GM23338 (cell line): ENCODE measurements around the gene AGRN. TPM values are rescaled to one million over a fixed set of nuclear protein-coding genes. Genes with fewer than 3 reads are reported as not detected.

Experiments
- ATAC-seq: fragments of 200-7000 bp; cut with Tn5 transposase; 3 replicates; pipeline ENCODE4 v1.9.1; 2020
- DNase-seq: peaks from one replicate; pipeline ENCODE4 v3.0.0-alpha.2; 2015; ENCODE audit warnings: low spot score
- H2AFZ ChIP-seq: fragments of 200-600 bp; sonication (generic); 2 replicates; pipeline ENCODE4 v1.8.0; 2016; ENCODE audit warnings: antibody characterized with exemption, mild to moderate bottlenecking, moderate library complexity
- H3F3A ChIP-seq: fragments of 200-600 bp; sonication (generic); replicated peaks from 2 replicates; pipeline ENCODE4 v1.8.0; 2017; ENCODE audit warnings: antibody characterized with exemption, mixed run types, low read depth
- H3K27ac ChIP-seq: fragments of 200-600 bp; sonication (generic); 2 replicates; pipeline ENCODE4 v1.6.1; 2016; ENCODE audit warnings: low read depth
- H3K27me3 ChIP-seq: fragments of 200-600 bp; sonication (generic); 2 replicates; pipeline ENCODE4 v1.8.0; 2016; ENCODE audit warnings: mild to moderate bottlenecking, mixed run types, moderate library complexity; ENCODE audit not compliant: insufficient read depth
- H3K36me3 ChIP-seq: fragments of 200-600 bp; sonication (generic); 2 replicates; pipeline ENCODE4 v1.8.0; 2016; ENCODE audit warnings: mild to moderate bottlenecking; ENCODE audit not compliant: insufficient read depth
- H3K4me1 ChIP-seq: fragments of 200-600 bp; sonication (generic); 2 replicates; pipeline ENCODE4 v1.8.0; 2016; ENCODE audit warnings: mild to moderate bottlenecking, moderate library complexity; ENCODE audit not compliant: insufficient read depth
- H3K4me2 ChIP-seq: fragments of 200-600 bp; sonication (generic); 2 replicates; pipeline ENCODE4 v1.7.1; 2017; ENCODE audit warnings: mixed run types
- H3K4me3 ChIP-seq: fragments of 200-600 bp; sonication (generic); 2 replicates; pipeline ENCODE4 v1.6.1; 2016; ENCODE audit warnings: mixed run types
- H3K79me2 ChIP-seq: fragments of 200-600 bp; sonication (generic); replicated peaks from 2 replicates; pipeline ENCODE4 v1.8.0; 2017; ENCODE audit warnings: mild to moderate bottlenecking; ENCODE audit not compliant: insufficient read depth
- H3K9me2 ChIP-seq: fragments of 200-600 bp; sonication (generic); 2 replicates; pipeline ENCODE4 v1.8.0; 2017; ENCODE audit not compliant: insufficient read depth
- H4K20me1 ChIP-seq: fragments of 200-600 bp; sonication (generic); replicated peaks from 2 replicates; pipeline ENCODE4 v1.8.0; 2017; ENCODE audit warnings: mild to moderate bottlenecking; ENCODE audit not compliant: insufficient read depth
- H3K27ac Mint-ChIP-seq: 2 replicates; pipeline ENCODE4 v1.8.0; 2020; ENCODE audit warnings: inconsistent platforms, mild to moderate bottlenecking, moderate library complexity, mixed read lengths
- H3K27me3 Mint-ChIP-seq: 3 replicates; pipeline ENCODE4 v1.8.0; 2022; ENCODE audit warnings: low read depth, mild to moderate bottlenecking, moderate library complexity, mixed read lengths, inconsistent platforms; ENCODE audit not compliant: insufficient read depth, poor library complexity
- H3K36me3 Mint-ChIP-seq: 3 replicates; pipeline ENCODE4 v1.8.0; 2021; ENCODE audit warnings: low read depth, mild to moderate bottlenecking, inconsistent platforms, moderate library complexity, mixed read lengths
- H3K4me1 Mint-ChIP-seq: 3 replicates; pipeline ENCODE4 v1.8.0; 2020; ENCODE audit warnings: mild to moderate bottlenecking, inconsistent platforms, mixed read lengths
- H3K4me3 Mint-ChIP-seq: 3 replicates; pipeline ENCODE4 v1.8.0; 2021; ENCODE audit warnings: moderate library complexity, mild to moderate bottlenecking, inconsistent platforms, mixed read lengths
- H3K9me3 Mint-ChIP-seq: 3 replicates; pipeline ENCODE4 v1.8.0; 2020; ENCODE audit warnings: moderate library complexity, mild to moderate bottlenecking, inconsistent platforms, mixed read lengths
- CREB1 ChIP-seq: fragments of 250-450 bp; sonication (Bioruptor Pico); IDR thresholded peaks from 2 replicates; pipeline ENCODE4 v1.5.0; 2020; ENCODE audit warnings: low read depth, mild to moderate bottlenecking, moderate library complexity
- CTCF ChIP-seq, 2 experiments: fragments of 200-600 bp in 1 of 2; sonication (generic) in 1 of 2; conservative IDR thresholded peaks; 2 replicates each; pipeline versions ENCODE4 v1.5.1 to v1.6.1; 2016 to 2017; ENCODE audit warnings: antibody characterized with exemption in 2 of 2, low read depth in 2 of 2, mild to moderate bottlenecking in 2 of 2, moderate library complexity in 1 of 2
- ETS1 ChIP-seq: IDR thresholded peaks from 2 replicates; pipeline ENCODE4 v1.6.1; 2016; ENCODE audit warnings: antibody characterized with exemption
- EZH2 ChIP-seq: fragments of 200-600 bp; sonication (generic); IDR thresholded peaks from one replicate; pipeline ENCODE4 v1.8.0; 2017; ENCODE audit warnings: antibody characterized with exemption, mild to moderate bottlenecking, low read depth; ENCODE audit not compliant: unreplicated experiment
- EZH2phosphoT487 ChIP-seq: fragments of 200-600 bp; sonication (generic); IDR thresholded peaks from one replicate; pipeline ENCODE4 v1.8.1; 2018; ENCODE audit warnings: antibody characterized with exemption; ENCODE audit not compliant: unreplicated experiment
- JUNB ChIP-seq: IDR thresholded peaks from one replicate; pipeline ENCODE4 v1.6.1; 2016; ENCODE audit warnings: antibody characterized with exemption; ENCODE audit not compliant: unreplicated experiment
- NANOG ChIP-seq: IDR thresholded peaks from 2 replicates; pipeline ENCODE4 v1.6.1; 2016; ENCODE audit warnings: antibody characterized with exemption, borderline replicate concordance
- POLR2AphosphoS5 ChIP-seq: IDR thresholded peaks from 2 replicates; pipeline ENCODE4 v1.6.1; 2016; ENCODE audit warnings: antibody characterized with exemption, low read depth
- STAT1 ChIP-seq: IDR thresholded peaks from one replicate; pipeline ENCODE4 v1.6.1; 2016; ENCODE audit warnings: antibody characterized with exemption; ENCODE audit not compliant: unreplicated experiment
- ZNF114 ChIP-seq: fragments of 250-450 bp; sonication (Bioruptor Pico); IDR thresholded peaks from 2 replicates; pipeline ENCODE4 v1.5.0; 2020; ENCODE audit warnings: mild to moderate bottlenecking, moderate library complexity
- ZNF331 ChIP-seq: fragments of 250-450 bp; sonication (Bioruptor Pico); IDR thresholded peaks from 2 replicates; pipeline ENCODE4 v1.5.0; 2020; ENCODE audit warnings: low read depth, mild to moderate bottlenecking, moderate library complexity
- ZNF462 ChIP-seq: fragments of 250-450 bp; sonication (Bioruptor Pico); IDR thresholded peaks from 2 replicates; pipeline ENCODE4 v1.5.0; 2020; ENCODE audit warnings: mild to moderate bottlenecking, moderate library complexity
- polyA plus RNA-seq: library from polyadenylated mRNA; unstranded; fragments of >200 nt; fragmentation: Nextera tagmentation; extraction: Ambion mirVana; gene quantifications from 2 replicates; pipeline ENCODE4 v1.2.1, GENCODE V29; 2016
- total RNA-seq: library from RNA; depleted of rRNA; stranded (reverse); fragments of >200 nt; shearing (Covaris generic); gene quantifications from 2 replicates; pipeline ENCODE4 v1.2.3, GENCODE V29; 2014
- TF ChIP-seq, protein P1 (sequence below): IDR thresholded peaks from one replicate; pipeline ENCODE4 v1.6.1; 2018; ENCODE audit warnings: antibody characterized with exemption; ENCODE audit not compliant: unreplicated experiment

AGRN gene
- total and polyA plus RNA-seq, 2 experiments from 2014 or later, result 12.3 to 185 TPM

DNA sequence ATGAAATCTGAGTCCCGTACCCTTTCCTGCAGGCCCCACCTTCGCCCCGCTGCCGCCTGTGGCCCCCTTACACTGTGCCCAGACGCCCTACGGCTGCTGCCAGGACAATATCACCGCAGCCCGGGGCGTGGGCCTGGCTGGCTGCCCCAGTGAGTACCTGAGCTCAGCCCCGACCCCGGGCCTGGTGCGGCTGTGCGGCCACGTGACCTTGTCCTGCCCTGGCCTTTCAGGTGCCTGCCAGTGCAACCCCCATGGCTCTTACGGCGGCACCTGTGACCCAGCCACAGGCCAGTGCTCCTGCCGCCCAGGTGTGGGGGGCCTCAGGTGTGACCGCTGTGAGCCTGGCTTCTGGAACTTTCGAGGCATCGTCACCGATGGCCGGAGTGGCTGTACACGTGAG is 25.2 kb downstream of the AGRN start:
- DNase-seq (no peak), ATAC-seq (no peak)
- H3K4me2 ChIP-seq, result no peak overlapping the region
- H3K36me3 ChIP-seq, result no peaks in the 10 kb centered on the region
- no peaks in the 10 kb centered on the region for H3K4me1 Mint-ChIP-seq
- H3K79me2 ChIP-seq, result no peaks in the 10 kb centered on the region
- H3K4me3 ChIP-seq, result no peak overlapping the region
- H3K9me2 ChIP-seq, result no peaks in the 10 kb centered on the region
- H3K27ac Mint-ChIP-seq, result no peak overlapping the region
- no peak overlapping the region for H2AFZ ChIP-seq
- H4K20me1 ChIP-seq, result peaks cover 4% of the 10 kb centered on the region; the same call in 1 of the 2 replicates
- H3K9me3 Mint-ChIP-seq, result no peaks in the 10 kb centered on the region
- peaks cover 10% of the 10 kb centered on the region for H3K27me3 Mint-ChIP-seq
- peaks cover 3% of the 10 kb centered on the region for H3K27me3 ChIP-seq
- no peak overlapping the region for H3K4me3 Mint-ChIP-seq
- H3K4me1 ChIP-seq, result no peaks in the 10 kb centered on the region; the same call in 1 of the 2 replicates
- no peaks in the 10 kb centered on the region for H3F3A ChIP-seq
- H3K36me3 Mint-ChIP-seq, result peaks cover 18% of the 10 kb centered on the region
- TF ChIP-seq NANOG, result no peak
- TF ChIP-seq EZH2, result no peak
- no peak for TF ChIP-seq CREB1 (CRISPR knock-in tag)
- TF ChIP-seq ZNF114, result no peak
- no peak for TF ChIP-seq ETS1
- no peak for TF ChIP-seq POLR2AphosphoS5
- TF ChIP-seq ZNF462 (CRISPR knock-in tag), result no peak
- no peak for TF ChIP-seq EZH2phosphoT487
- no peak for TF ChIP-seq CTCF (conservative IDR thresholded peaks at IDR 0.05; ENCODE audit: low read depth in 2 of 2)
- no peak for TF ChIP-seq STAT1
- no peak for TF ChIP-seq ZNF331 (CRISPR knock-in tag)
- TF ChIP-seq, protein P1, sequence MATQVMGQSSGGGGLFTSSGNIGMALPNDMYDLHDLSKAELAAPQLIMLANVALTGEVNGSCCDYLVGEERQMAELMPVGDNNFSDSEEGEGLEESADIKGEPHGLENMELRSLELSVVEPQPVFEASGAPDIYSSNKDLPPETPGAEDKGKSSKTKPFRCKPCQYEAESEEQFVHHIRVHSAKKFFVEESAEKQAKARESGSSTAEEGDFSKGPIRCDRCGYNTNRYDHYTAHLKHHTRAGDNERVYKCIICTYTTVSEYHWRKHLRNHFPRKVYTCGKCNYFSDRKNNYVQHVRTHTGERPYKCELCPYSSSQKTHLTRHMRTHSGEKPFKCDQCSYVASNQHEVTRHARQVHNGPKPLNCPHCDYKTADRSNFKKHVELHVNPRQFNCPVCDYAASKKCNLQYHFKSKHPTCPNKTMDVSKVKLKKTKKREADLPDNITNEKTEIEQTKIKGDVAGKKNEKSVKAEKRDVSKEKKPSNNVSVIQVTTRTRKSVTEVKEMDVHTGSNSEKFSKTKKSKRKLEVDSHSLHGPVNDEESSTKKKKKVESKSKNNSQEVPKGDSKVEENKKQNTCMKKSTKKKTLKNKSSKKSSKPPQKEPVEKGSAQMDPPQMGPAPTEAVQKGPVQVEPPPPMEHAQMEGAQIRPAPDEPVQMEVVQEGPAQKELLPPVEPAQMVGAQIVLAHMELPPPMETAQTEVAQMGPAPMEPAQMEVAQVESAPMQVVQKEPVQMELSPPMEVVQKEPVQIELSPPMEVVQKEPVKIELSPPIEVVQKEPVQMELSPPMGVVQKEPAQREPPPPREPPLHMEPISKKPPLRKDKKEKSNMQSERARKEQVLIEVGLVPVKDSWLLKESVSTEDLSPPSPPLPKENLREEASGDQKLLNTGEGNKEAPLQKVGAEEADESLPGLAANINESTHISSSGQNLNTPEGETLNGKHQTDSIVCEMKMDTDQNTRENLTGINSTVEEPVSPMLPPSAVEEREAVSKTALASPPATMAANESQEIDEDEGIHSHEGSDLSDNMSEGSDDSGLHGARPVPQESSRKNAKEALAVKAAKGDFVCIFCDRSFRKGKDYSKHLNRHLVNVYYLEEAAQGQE, result no peak
- TF ChIP-seq JUNB, result no peak
- H3K27ac ChIP-seq, result no peak overlapping the region
